Fibroblast of pulmonary artery (primary cell): ENCODE results near the gene FSTL5.

Source experiments
- DNase-seq: peaks from one replicate; pipeline ENCODE4 v3.0.0-alpha.2; 2010; ENCODE audit warnings: low read depth
- H3K4me3 ChIP-seq: replicated peaks from 2 replicates; pipeline ENCODE4 v1.5.1; 2011; ENCODE audit warnings: low read depth, mild to moderate bottlenecking, control low read depth, low read length, moderate library complexity
- CTCF ChIP-seq: IDR thresholded peaks from 2 replicates; pipeline ENCODE4 v1.5.1; 2011; ENCODE audit warnings: mild to moderate bottlenecking, control low read depth, low read length, inconsistent platforms; ENCODE audit errors: missing control alignments

FSTL5 gene

GRCh38 chr4:161920304-161921052 lies 243.3 kb downstream of the FSTL5 start:
- no peak for TF ChIP-seq CTCF
- H3K4me3 ChIP-seq: no peak overlapping the region
- DNase-seq: no peak

- TF ChIP-seq CTCF: no peak
- no peak overlapping the region for H3K4me3 ChIP-seq
- no peak for DNase-seq
Observed at GRCh38 chr4:161919442-161920220, 244.2 kb downstream of the FSTL5 start.

- no peak for DNase-seq
- TF ChIP-seq CTCF: no peak
Observed at GRCh38 chr4:161916035-161916434, 247.8 kb downstream of the FSTL5 start.

GRCh38 chr4:161907590-161907955 lies 256.2 kb downstream of the FSTL5 start:
- no peak for DNase-seq
- no peak overlapping the region for H3K4me3 ChIP-seq
- TF ChIP-seq CTCF: no peak

More at GRCh38 chr4:161916035-161916434, 247.8 kb downstream of the FSTL5 start:
- no peak overlapping the region for H3K4me3 ChIP-seq

DNA sequence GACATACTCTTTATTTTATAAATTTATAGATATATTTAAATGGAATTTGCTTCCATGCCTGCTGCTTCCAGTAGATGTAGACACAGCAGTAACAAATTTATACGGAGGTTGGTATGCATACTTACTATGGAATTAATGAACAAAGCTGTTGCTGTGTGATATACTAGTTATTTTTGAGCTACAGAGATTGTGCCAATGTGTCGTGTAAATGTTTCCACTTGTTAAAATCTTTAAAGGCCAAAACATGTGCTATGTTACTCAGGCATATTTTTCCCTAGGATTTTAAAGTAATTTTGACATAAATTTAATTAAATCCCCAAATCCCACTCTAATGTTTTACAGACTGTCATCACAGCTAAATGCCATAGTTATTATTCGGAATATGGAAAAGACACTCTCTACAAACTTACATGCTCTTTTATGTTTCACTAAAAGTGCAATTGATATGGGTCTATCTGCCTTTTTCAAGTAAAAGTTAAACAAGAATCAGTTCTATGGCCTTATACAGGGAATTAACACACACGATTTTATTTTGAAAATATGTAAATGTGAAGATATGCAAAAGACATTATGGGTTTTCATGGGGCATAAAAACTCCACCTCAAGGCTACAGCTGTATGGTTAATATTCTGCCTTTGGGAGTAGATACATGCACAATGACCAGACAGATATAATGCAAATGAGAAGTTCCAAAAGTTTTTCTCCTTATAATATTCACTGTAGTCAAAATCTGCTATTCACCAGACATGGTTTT lies 256.8 kb downstream of the FSTL5 start:
- no peak for DNase-seq
- TF ChIP-seq CTCF: no peak
- no peak overlapping the region for H3K4me3 ChIP-seq

- no peak for DNase-seq
- no peak for TF ChIP-seq CTCF
- H3K4me3 ChIP-seq: no peak overlapping the region
Observed at GRCh38 chr4:161900110-161900509, 263.7 kb downstream of the FSTL5 start.
